HG03439 (cell line): ENCODE results near the gene ANGPT4.

Source experiments
- ATAC-seq: cut with Tn5 transposase; IDR thresholded peaks from one replicate; pipeline ENCODE4 v1.9.1; 2021; ENCODE audit warnings: mild to moderate bottlenecking, moderate library complexity; ENCODE audit not compliant: unreplicated experiment

Gene ANGPT4

DNA sequence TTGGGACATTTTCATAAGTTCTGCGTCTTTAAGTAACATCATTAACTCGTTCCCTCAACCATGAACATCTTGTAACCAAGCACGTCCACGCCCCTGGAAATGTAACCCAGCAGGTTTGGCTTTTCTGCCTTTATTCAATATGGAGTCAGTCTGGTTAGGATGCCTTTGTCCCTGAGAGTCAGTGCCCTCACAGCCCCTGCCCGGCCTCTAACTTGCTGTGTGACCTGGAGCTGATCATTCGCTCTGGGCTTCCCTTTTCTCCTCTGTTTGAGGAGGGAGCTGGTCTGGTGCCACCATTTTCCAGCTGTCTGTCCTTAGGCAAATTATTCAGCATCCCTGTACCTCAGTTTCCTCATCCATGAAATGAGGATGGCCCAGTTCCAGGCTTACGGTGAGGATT, 26.5 kb upstream of the ANGPT4 start:
- no peak for ATAC-seq

DNA sequence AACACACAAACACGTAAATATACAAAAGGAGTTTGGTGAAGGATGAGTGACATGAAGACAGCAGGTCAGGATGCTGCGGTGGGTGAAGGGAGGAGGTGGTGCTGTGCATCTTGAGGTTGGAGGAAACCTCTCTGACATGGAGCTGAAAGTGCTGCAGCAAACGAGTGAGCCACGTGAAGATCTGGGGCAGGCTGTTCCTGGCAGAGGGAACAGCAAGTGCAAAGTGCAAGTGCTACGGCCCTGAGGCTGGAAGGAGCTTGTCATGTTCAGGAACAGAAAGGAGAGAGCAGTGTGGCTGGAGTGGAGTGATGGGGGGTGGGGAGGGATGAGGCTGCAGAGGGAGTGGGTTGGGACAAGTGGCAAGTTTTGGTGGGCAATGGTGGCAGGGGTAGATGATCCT, 24.8 kb upstream of the ANGPT4 start:
- no peak for ATAC-seq

DNA sequence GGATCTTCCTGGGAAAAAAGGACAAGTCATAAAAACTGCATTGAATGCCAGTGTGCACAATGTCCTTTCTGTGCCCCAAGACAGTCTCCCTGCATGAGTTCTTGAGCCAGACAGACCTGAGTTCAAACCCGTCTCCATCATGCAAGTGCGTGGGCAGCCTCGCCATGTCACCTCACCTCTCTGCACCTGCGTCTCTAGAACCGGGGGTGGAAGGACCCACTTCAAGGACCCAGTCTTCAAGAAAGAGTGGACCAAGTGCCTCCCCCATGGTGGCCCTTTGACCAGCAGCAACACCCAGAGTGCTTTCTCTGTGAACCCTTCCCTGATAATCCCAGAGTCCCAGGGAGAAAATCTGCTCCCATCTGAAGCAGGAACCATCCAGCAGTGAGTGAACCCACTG, 23.5 kb upstream of the ANGPT4 start:
- ATAC-seq = no peak

DNA sequence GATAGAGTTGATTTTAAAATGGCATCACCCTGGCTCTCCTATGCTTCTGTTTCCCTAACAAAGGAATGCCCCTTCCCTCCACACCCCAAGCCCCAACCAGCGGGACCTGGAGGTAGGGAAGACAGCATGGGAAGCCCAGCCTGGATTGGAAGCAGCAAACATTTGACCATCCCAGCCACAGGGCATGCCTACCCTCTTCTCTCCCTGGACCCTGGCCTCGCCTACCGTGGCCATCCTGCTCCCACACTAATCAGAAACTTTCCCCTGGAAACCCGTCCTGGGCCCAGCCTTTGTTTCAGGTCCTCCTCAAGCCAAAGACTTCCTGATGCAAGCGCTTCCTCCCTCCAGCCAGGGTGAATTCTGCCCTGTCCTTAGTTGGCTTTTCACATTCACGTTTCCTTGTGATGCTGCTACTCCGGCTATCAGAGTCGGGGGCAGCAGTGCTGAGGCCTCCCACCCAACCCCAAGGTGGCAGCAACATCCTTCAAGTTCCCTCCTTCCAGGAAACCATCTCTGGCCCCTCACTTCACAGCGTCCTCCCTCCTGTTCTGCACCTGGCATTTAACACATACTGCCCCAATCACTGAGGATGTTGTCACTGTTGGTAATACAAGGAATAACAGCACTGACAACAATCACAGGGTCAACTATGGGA, 18.2 kb upstream of the ANGPT4 start:
- no peak for ATAC-seq

DNA sequence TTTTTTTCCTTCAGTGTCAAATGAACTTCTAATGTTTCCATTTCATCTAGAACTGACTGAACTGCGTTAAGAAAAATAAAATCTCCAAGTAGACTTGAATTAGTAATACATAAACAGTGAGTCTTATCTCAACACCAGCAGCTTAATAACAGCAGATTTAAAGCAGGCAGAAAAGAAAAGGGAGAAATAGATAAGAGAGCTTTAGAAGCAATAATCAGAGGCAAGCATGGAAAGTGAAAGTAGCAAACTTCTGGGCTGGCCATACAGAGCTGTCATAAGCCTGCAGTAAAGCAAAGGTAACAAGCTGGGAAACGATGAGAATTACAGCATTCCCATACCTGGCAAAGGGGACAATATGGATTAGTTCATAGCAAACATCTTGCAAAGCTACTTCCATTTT, 16.9 kb upstream of the ANGPT4 start:
- ATAC-seq = no peak

DNA sequence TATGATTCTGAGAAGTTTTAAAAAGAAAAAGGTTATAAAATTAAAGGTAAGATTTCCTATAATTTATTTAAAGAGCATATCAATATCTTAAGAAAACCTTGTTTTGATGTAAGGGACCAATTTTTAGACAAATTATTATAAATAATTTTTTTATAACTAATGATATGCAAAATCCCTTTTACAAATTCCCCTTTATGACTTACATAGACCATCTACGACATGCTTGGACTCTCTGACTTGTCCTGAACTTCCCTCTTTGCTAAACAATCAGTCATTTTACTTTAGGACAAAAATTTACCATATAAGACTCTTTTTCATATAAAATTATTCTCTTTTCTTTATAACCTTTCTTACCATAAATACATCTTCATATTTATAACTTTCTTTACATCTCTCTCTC, 15.3 kb upstream of the ANGPT4 start:
- ATAC-seq = no peak

DNA sequence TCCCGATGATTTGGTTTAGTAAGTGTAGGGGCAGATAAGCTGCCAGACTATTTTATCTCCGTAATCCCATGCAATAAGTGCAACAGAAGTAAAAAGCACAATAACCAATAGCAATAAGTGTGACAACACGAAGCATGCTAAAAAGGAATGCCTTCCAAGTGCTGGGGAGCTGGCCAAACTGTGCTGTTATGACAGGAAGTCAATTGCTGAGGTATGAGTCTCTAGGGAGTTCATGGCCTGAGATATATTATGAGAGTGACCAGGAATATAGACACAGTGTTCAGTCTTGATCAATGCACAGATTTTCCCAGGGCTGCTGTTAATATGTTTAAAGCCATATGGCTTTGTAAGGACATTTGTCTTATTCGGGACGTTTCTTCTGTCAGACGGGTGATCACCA, 10.5 kb upstream of the ANGPT4 start:
- no peak for ATAC-seq

DNA sequence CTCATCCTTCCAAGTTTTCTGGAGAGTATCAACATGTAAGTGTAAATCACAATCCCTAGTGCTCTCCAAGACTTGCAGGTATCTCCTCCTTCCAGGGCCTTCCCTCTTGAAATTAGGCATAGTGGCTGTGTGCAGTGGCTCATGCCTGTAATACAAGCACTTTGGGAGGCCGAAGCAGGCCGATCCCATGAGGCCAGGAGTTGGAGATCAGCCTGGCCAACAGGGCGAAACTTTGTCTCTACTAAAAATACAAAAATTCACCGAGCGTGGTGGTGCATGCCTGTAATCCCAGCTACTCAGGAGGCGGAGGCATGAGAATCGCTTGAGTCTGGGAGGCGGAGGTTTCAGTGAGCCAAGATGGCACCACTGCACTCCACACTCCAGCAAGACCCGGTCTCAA, 9.4 kb upstream of the ANGPT4 start:
- no peak for ATAC-seq

DNA sequence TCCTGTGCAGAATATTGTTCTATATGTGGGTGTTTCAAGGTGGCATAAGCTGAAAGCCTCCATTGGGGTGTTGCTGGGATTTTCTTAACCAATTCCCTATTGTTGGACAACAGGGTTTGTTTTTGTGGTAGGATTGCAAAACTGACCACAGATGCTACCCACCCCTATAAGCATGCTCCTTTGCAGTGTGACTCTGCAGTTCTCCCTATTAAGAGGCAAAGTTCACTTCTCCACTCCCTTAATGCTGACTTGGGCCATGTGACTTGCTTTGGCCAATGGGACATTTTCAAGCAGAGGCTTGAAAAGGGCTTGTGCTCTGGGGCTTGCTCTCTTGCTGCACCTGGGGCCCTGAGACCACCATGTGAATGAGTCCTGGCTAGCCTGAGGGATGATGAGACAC, 8.5 kb upstream of the ANGPT4 start:
- ATAC-seq = no peak

DNA sequence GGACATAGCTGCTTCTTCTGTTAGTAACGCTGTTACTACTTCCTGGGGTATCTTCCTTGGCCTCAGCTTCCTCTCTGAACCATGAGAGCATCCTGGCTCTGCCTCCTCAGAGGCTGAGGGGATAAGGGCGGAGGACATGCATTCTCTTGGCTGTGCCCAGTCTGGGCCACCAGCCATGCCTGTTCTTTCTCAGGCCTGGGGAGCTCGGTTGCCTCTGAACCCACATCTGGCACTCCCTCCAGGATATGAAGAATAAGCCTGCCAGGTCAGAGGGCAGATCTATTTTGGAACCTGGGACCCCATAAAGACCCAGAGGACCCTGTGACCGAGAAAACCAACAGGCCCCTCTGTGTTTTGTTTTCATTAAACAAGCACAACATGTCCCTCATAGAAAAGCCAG, 6.6 kb upstream of the ANGPT4 start:
- no peak for ATAC-seq

DNA sequence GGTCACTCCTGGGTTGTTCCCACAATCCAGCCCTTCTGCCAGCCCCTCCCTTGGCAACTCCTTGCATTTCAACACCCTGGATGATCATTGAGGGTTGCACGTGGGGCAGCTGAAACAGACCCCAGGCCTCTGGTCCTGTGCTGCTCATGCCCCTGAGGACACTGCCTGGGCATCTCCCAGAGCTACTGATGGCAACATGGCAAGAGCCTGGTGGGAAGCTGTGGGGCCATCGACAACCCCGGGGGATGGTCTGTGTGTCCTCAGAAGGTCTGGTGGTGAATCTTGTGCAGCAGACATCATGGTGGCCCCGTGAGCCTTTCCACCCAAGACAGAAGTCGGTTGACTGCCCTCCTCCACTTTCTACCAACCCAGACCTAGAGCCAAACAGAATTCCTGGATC, 4.9 kb upstream of the ANGPT4 start:
- ATAC-seq = no peak

DNA sequence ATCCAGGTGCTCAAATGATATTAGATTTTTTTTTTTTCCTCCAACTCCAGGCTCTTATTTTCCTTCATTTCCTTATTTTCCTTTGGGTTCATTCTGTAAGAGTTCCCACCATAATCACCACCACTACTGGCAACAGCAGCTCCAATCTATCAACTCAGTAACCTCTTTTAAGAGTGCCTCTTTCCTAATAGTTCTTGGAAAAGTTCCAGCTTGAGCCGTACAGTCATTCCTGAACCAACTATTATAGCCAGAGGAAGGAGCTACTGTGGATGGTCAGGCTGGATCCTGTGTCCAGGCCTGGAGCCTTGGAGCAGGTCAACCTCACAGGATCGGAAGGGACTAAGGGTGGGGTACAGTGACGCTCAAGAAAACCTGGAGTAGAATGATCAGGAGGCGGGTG, 4.2 kb upstream of the ANGPT4 start:
- no peak for ATAC-seq

DNA sequence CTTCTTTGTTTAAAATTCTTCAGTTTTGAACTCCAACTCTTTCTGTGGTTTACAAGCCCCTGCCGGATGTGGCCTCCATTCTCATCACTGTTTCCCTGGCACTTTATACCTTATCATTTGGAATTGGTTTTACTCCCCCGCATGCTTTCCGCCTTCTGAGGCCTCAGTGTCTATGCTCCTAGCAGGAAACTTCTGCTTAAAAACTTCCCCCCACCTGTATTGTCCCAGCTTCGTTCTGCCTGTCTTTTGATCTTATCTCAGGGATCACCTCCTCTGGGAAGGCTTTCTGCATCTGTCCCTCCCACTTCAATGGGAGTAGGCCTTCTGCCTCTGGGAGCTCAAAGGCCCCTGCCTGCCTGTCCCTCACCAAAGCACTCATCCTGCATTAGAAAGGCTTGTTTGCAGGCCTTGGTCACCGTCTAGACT, 3.4 kb upstream of the ANGPT4 start:
- no peak for ATAC-seq

DNA sequence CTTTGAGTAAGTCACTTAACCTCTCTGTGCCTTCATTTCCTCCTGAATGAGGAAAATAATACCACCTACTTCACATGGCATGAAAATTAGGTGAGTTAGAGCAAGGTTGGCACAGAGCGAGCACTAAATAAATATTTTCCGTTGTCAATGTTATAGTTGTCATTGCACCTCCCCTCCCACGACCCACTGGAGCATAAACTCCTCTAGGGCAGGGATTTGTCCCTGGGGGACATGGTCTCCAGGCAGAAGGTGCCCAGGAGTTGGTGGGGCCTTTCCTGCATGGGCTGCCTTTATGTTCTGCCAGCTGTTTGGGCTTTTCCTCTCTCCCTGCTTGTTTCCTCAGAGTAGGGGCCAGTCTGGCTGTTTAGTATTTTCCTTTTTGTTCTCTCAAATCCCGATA, 1.3 kb upstream of the ANGPT4 start:
- ATAC-seq = no peak

DNA sequence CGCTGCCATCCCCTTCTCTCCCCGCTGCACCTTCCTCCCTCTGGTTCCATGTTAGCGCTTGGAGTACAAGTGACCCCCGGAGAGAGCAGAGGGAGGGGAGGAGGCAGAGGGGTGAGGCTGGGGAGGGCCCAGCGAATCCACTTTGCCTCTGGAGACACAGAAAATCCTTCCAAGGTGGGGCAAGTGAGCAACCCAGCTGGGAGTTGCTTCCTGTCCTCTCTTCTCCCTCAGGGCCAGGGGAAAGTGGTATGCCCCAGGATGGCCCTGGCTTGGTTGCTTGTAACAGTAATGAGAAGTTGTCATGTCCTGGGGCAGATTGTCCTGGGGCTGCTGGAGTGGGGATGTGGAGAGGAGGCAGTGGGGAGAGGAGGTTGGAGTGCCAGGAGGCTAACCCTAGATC, 691 bp upstream of the ANGPT4 start:
- no peak for ATAC-seq

DNA sequence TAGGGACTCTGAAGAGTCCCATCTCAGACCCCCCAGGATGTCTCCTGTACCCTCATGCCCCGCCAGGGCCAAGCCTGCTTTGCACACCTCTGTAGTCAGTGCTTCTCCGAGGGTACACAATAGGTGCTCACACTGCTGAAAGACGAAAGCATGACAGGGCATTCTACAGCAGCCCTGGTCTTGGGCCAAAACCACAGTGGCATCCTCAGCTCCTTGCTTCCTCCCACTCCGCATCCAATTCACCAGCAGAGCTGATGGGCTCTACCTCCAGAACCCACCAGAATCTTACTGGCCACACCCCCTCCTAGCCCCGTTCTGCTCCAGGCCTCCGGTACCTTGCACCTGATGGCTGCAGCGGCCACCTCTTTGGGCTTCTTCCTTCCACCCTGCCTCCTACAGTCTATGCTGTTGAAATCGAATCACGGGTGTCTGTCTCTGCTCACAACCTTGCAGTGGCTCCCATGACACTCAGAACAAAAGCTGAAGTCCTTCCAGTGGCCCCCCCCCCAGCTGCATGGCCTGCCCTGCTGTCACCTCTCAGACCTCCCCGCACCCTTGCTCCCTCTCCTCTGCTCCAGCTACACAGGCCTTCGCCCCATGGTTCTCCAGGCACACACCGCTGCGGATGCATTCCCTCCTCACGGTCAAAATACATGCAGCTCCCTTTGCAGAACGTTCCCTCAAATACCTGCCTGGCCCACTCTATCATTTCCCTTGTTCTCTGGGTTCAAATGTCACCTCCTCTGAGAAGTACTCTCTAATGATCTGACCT, 1.2 kb downstream of the ANGPT4 start:
- no peak for ATAC-seq

DNA sequence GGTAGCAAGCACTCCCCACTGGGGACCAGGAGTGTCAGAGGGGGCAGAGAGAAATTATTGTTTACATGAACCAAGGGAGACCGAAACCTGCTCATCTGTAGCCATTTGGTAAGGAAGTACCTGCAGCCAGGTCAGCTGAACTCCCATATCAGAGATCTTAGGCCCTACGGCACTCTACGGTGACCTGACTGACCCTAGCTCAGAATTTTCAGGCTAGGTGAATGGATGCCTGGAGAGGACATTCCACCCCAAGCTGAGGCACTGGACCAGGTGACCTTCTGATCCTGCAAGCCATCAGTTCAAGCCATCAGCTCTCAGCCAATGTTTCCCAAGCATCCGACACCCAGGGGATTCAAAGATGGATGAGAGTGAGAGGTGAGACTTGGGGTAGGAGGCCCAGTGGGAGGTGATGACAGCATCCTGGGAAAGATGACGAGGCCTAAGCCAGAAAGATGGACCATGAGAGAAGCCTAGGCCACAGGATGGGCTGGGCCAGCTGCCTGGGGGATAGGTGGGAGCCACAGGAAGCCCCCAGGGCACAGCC, 2.8 kb downstream of the ANGPT4 start:
- ATAC-seq = no peak

DNA sequence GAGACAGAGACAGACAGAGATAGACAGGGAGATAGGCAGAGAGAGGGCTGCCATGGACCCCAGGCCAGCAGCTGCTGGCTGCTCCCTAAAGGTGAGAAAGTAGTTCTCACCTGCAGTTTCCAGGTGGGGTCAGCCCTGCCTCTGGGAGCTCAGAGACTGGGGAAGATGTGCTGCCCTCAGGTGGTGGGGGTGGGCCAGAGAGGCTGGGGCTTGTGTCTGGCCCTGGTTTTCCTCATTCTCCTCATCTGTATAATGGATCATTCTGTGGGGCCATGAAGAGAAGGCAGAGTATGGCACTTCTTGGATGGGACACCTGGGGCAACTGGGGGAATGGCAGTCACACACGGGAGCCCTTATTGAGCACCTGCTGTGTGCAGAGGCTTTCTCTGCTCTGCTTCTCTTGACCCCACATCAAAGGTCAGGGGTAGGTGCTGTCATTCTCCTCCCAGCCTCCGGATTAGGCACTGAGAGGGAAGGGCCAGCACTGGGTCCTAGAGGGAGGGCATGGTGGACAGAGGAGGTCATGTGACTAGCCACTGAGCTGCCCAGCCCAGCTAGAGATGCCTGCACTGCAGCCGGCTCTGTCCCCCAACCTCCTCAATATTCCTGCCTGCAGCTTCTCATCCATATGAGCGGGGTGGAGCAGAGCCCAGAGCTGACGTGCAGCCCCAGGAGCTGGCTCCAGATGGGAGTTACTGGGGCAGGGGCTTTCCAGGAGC, 4.1 kb downstream of the ANGPT4 start:
- ATAC-seq = no peak

DNA sequence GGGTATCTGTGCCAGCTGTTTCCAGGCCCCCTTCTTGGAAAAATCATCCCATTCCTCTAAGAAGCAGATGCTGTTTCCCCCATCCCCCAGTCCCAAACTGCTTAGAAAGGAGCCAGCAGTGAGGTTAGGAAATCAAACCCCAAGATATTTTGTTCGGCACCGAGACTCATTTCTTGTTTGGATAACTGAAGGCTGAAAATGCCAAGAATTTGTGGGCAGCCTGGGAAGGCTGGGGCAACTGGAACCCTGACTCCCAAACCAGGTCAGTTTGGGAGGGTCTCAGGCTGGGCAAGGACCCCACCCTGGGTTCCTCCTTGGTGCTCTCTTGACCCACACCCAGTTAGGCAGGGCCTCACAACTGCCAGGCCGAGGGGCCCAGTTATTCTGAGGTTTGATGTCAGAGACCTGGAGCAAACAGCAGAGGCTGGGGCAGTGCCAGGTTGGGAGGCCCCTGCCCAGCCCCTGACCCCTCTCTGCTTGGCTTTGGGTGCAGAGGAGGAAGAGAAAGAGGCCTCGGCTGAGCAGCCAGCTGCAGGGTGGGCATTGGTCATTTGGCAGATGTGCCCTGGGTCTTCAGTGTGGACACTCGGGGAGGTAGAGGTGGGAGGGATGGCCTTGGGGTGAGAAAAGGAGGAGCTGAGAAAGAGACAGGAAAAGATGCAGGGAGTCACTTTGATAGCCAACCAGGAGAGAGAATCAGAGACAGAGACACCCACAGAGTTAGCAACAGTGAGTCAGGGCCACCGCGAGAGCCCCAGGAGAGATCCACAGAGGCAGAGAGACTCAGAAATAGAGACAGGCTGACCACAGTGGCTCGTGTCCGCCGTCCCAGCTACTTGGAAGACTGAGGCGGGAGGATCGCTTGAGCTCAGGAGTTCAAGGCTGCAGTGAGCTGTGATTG, 5.0 kb downstream of the ANGPT4 start:
- no peak for ATAC-seq

DNA sequence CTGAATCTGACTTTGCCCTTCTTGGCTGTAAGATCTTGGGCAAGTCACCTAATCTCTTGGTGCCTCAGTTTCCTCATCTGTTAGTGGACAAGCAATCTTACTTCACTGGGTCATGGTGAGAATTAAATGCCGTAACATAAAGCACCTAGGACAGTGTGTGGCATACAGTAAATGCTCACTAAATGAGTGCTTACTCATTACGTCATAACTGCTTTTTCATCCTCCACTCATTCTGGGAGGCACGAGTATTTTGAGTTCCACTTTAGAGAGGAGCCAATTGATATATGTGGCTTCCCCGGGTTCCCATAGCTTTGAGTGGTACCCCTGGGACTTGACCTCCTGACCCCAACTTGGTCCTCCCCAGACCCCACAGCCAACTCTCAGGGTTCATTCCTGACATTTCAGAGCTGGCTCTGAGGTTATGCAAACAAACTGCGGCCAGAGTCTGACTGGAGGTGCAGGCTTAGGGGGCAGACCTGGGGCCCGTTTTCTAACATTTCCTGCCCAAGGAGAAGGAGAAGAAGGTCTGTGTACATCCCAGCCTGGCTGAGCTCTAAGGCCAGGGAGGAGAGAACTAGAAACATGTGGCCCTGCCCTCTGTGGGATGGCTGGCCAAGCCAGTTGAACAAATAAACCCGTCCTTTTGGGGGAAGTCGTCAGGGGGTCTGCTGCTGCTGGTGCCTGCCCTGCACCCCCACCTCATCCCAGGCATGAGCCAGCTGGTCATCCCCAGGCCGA, 5.8 kb downstream of the ANGPT4 start:
- ATAC-seq = no peak
